NB4 (cell line): ENCODE data around the gene UNC45B.

Source experiments
- DNase-seq: peaks from one replicate; pipeline ENCODE4 v3.0.0; 2010; ENCODE audit warnings: low read depth
- H3K4me3 ChIP-seq: one replicate; pipeline ENCODE4 v1.5.1; 2011; ENCODE audit warnings: mild to moderate bottlenecking, low read depth, low read length, moderate library complexity
- CTCF ChIP-seq: IDR thresholded peaks from one replicate; pipeline ENCODE4 v1.5.1; 2012; ENCODE audit warnings: low read depth, low read length
- MAX ChIP-seq: IDR thresholded peaks from 2 replicates; pipeline ENCODE4 v1.6.1; 2011; ENCODE audit warnings: low read depth, low read length
- MYC ChIP-seq: IDR thresholded peaks from 2 replicates; pipeline ENCODE4 v1.6.1; 2011; ENCODE audit warnings: low read depth, low read length
- POLR2A ChIP-seq: IDR thresholded peaks from 2 replicates; pipeline ENCODE4 v1.6.1; 2011; ENCODE audit warnings: mild to moderate bottlenecking; ENCODE audit not compliant: insufficient read length; ENCODE audit errors: extremely low read depth

UNC45B gene

GRCh38 chr17:35127751-35128514 is 19.7 kb upstream of the UNC45B start:
- H3K4me3 ChIP-seq, result no peak overlapping the region
- DNase-seq, result no peak
- TF ChIP-seq MYC, result no peak
- no peak for TF ChIP-seq CTCF
- no peak for TF ChIP-seq POLR2A
- TF ChIP-seq MAX, result no peak

GRCh38 chr17:35129154-35129972 is 18.3 kb upstream of the UNC45B start:
- H3K4me3 ChIP-seq, result no peak overlapping the region
- DNase-seq, result no peak
- TF ChIP-seq POLR2A (no peak), MAX (no peak), MYC (no peak), CTCF (no peak)

GRCh38 chr17:35129973-35130351 is 17.7 kb upstream of the UNC45B start:
- no peak for DNase-seq
- TF ChIP-seq MAX (no peak), CTCF (no peak), POLR2A (no peak), MYC (no peak)
- no peak overlapping the region for H3K4me3 ChIP-seq

- no peak for DNase-seq
- H3K4me3 ChIP-seq, result no peak overlapping the region
- TF ChIP-seq MAX, result no peak
- no peak for TF ChIP-seq CTCF
Observed at GRCh38 chr17:35130392-35130791, 17.2 kb upstream of the UNC45B start.

- TF ChIP-seq MYC (no peak), MAX (no peak), POLR2A (no peak), CTCF (no peak)
- DNase-seq, result no peak
Observed at GRCh38 chr17:35132099-35132498, 15.5 kb upstream of the UNC45B start.

More at GRCh38 chr17:35132099-35132498, 15.5 kb upstream of the UNC45B start:
- no peak overlapping the region for H3K4me3 ChIP-seq
